Osteocyte (in vitro differentiated cells): ENCODE data around the gene RAPGEF2. TPM values are rescaled to one million over a fixed set of nuclear protein-coding genes. Genes with fewer than 3 reads are reported as not detected.

Source experiments
- DNase-seq: peaks from one replicate; pipeline ENCODE4 v3.0.0; 2021; ENCODE audit warnings: mixed read lengths; ENCODE audit not compliant: unreplicated experiment; ENCODE audit errors: extremely low spot score
- H3K27ac Mint-ChIP-seq: one replicate; pipeline ENCODE4 v1.8.0; 2021; ENCODE audit warnings: mild to moderate bottlenecking, mixed read lengths; ENCODE audit not compliant: unreplicated experiment
- H3K27me3 Mint-ChIP-seq: one replicate; pipeline ENCODE4 v1.8.0; 2021; ENCODE audit warnings: mixed read lengths; ENCODE audit not compliant: unreplicated experiment
- H3K36me3 Mint-ChIP-seq: one replicate; pipeline ENCODE4 v1.8.0; 2021; ENCODE audit warnings: mixed read lengths; ENCODE audit not compliant: unreplicated experiment
- H3K4me1 Mint-ChIP-seq: one replicate; pipeline ENCODE4 v1.8.0; 2021; ENCODE audit warnings: mixed read lengths; ENCODE audit not compliant: unreplicated experiment
- H3K4me3 Mint-ChIP-seq: one replicate; pipeline ENCODE4 v1.8.0; 2021; ENCODE audit warnings: mild to moderate bottlenecking, moderate library complexity, mixed read lengths; ENCODE audit not compliant: unreplicated experiment
- H3K9me3 Mint-ChIP-seq: one replicate; pipeline ENCODE4 v1.8.0; 2021; ENCODE audit warnings: mixed read lengths; ENCODE audit not compliant: unreplicated experiment
- CTCF ChIP-seq: fragments of 200-600 bp; sonication (generic); IDR thresholded peaks from 2 replicates; pipeline ENCODE4 v1.5.0; 2021; ENCODE audit warnings: antibody characterized with exemption, mild to moderate bottlenecking, moderate library complexity
- total RNA-seq: library from RNA; stranded (reverse); gene quantifications from 2 replicates; pipeline ENCODE4 v1.2.1, GENCODE V29; 2021

Gene RAPGEF2
- total RNA-seq, 1 donor from 2014 or later = 22.7 TPM

- peaks cover 9% of the 10 kb centered on the region for H3K4me1 Mint-ChIP-seq
- no peak for DNase-seq
- H3K27me3 Mint-ChIP-seq = no peaks in the 10 kb centered on the region
- H3K4me3 Mint-ChIP-seq = no peak overlapping the region
- H3K9me3 Mint-ChIP-seq = no peaks in the 10 kb centered on the region
- TF ChIP-seq CTCF = no peak
- H3K27ac Mint-ChIP-seq = no peak overlapping the region
- H3K36me3 Mint-ChIP-seq = peaks cover 41% of the 10 kb centered on the region
These were observed 252.6 kb downstream of the RAPGEF2 start for GRCh38 chr4:159355466-159355865.

- Mint-ChIP-seq H3K36me3 (peaks cover 39% of the 10 kb centered on the region), H3K27ac (no peak overlapping the region), H3K4me3 (no peak overlapping the region), H3K9me3 (no peaks in the 10 kb centered on the region), H3K27me3 (no peaks in the 10 kb centered on the region), H3K4me1 (peaks cover 15% of the 10 kb centered on the region)
- no peak for DNase-seq
- no peak for TF ChIP-seq CTCF
These were observed 254.5 kb downstream of the RAPGEF2 start for GRCh38 chr4:159357350-159357749.

- Mint-ChIP-seq H3K9me3 (no peaks in the 10 kb centered on the region), H3K4me1 (peaks cover 15% of the 10 kb centered on the region), H3K27ac (peak overlapping the region; percentile 2), H3K27me3 (no peaks in the 10 kb centered on the region), H3K4me3 (no peak overlapping the region), H3K36me3 (peaks cover 33% of the 10 kb centered on the region)
- no peak for DNase-seq
- TF ChIP-seq CTCF = no peak
These were observed 255.3 kb downstream of the RAPGEF2 start for GRCh38 chr4:159358226-159358625.

- Mint-ChIP-seq H3K9me3 (no peaks in the 10 kb centered on the region), H3K27me3 (no peaks in the 10 kb centered on the region), H3K4me1 (peaks cover 15% of the 10 kb centered on the region), H3K27ac (no peak overlapping the region), H3K4me3 (no peak overlapping the region), H3K36me3 (peaks cover 28% of the 10 kb centered on the region)
- no peak for TF ChIP-seq CTCF
- DNase-seq = no peak
These were observed 257.7 kb downstream of the RAPGEF2 start for GRCh38 chr4:159360549-159360948.

GRCh38 chr4:159363361-159363760, 260.5 kb downstream of the RAPGEF2 start:
- no peak overlapping the region for H3K4me3 Mint-ChIP-seq
- H3K9me3 Mint-ChIP-seq = no peaks in the 10 kb centered on the region
- DNase-seq = no peak
- H3K4me1 Mint-ChIP-seq = peaks cover 28% of the 10 kb centered on the region
- no peaks in the 10 kb centered on the region for H3K27me3 Mint-ChIP-seq
- no peak overlapping the region for H3K27ac Mint-ChIP-seq
- peaks cover 21% of the 10 kb centered on the region for H3K36me3 Mint-ChIP-seq
- no peak for TF ChIP-seq CTCF
